Neural cell (in vitro differentiated cells): Measurements from ENCODE around the gene COL4A2. TPM values are rescaled to one million over a fixed set of nuclear protein-coding genes. Genes with fewer than 3 reads are reported as not detected.

ENCODE experiments used
- H2AFZ ChIP-seq: fragments of 200-600, 300-800 bp; sonication (generic), shearing (Covaris generic); 2 replicates; pipeline ENCODE4 v1.6.0; 2014; ENCODE audit warnings: low read depth, mild to moderate bottlenecking, antibody characterized with exemption, low read length, moderate library complexity
- H3F3A ChIP-seq: fragments of 200-600 bp; shearing (Covaris generic); 2 replicates; pipeline ENCODE4 v1.6.1; 2016; ENCODE audit warnings: mild to moderate bottlenecking, moderate library complexity, mixed read lengths, antibody characterized with exemption, low read length; ENCODE audit not compliant: insufficient read depth, poor library complexity, severe bottlenecking
- H3K27ac ChIP-seq: fragments of 200-600, 300-800 bp; sonication (generic), shearing (Covaris generic); 2 replicates; pipeline ENCODE4 v1.5.1; 2014; ENCODE audit warnings: mild to moderate bottlenecking, low read length, moderate library complexity
- H3K27me3 ChIP-seq: fragments of 300-800, 200-600 bp; sonication (generic), shearing (Covaris generic); 2 replicates; pipeline ENCODE4 v1.6.0; 2014; ENCODE audit warnings: mild to moderate bottlenecking, low read depth, low read length, moderate library complexity; ENCODE audit not compliant: insufficient read depth
- H3K36me3 ChIP-seq: fragments of 300-800, 200-600 bp; sonication (generic), shearing (Covaris generic); 2 replicates; pipeline ENCODE4 v1.5.1; 2014; ENCODE audit warnings: mild to moderate bottlenecking, antibody characterized with exemption, low read length, moderate library complexity; ENCODE audit not compliant: insufficient read depth
- H3K4me2 ChIP-seq: fragments of 300-800, 200-600 bp; sonication (generic), shearing (Covaris generic); 2 replicates; pipeline ENCODE4 v1.6.0; 2014; ENCODE audit warnings: mild to moderate bottlenecking, low read length
- H3K4me3 ChIP-seq: fragments of 300-800, 200-600 bp; sonication (generic), shearing (Covaris generic); 2 replicates; pipeline ENCODE4 v1.5.1; 2014; ENCODE audit warnings: mild to moderate bottlenecking, low read length, moderate library complexity
- H3K79me2 ChIP-seq: fragments of 200-600 bp; shearing (Covaris generic); replicated peaks from 2 replicates; pipeline ENCODE4 v1.6.0; 2014; ENCODE audit warnings: mild to moderate bottlenecking, low read length, moderate library complexity; ENCODE audit not compliant: insufficient read depth
- H3K9ac ChIP-seq: fragments of 300-800, 200-600 bp; sonication (generic), shearing (Covaris generic); 2 replicates; pipeline ENCODE4 v1.6.1; 2016; ENCODE audit warnings: mild to moderate bottlenecking, low read length, mixed read lengths
- H3K9me2 ChIP-seq: fragments of 200-600 bp; shearing (Covaris generic); 2 replicates; pipeline ENCODE4 v1.6.1; 2016; ENCODE audit warnings: mild to moderate bottlenecking, low read length, mixed read lengths; ENCODE audit not compliant: insufficient read depth
- H3K9me3 ChIP-seq: fragments of 200-600, 300-800 bp; sonication (generic), shearing (Covaris generic); 2 replicates; pipeline ENCODE4 v1.6.1; 2016; ENCODE audit warnings: mild to moderate bottlenecking, mixed run types, low read length, moderate library complexity, mixed read lengths
- H4K20me1 ChIP-seq: fragments of 200-600 bp; shearing (Covaris generic); 2 replicates; pipeline ENCODE4 v1.6.1; 2016; ENCODE audit warnings: mild to moderate bottlenecking, mixed run types; ENCODE audit not compliant: insufficient read depth
- CTCF ChIP-seq: fragments of 450-650 bp; IDR thresholded peaks from 2 replicates; pipeline ENCODE4 v1.5.1; 2014; ENCODE audit warnings: antibody characterized with exemption, mild to moderate bottlenecking, moderate library complexity; ENCODE audit not compliant: poor library complexity, severe bottlenecking
- EP300 ChIP-seq: fragments of 450-650 bp; conservative IDR thresholded peaks from 2 replicates; pipeline ENCODE4 v1.6.1; 2014; ENCODE audit warnings: antibody characterized with exemption, mild to moderate bottlenecking, moderate library complexity; ENCODE audit not compliant: poor library complexity, severe bottlenecking
- EZH2 ChIP-seq: fragments of 200-600, 300-800 bp; shearing (Covaris generic), sonication (generic); IDR thresholded peaks from 2 replicates; pipeline ENCODE4 v1.6.1; 2014; ENCODE audit warnings: antibody characterized with exemption, low read length, borderline replicate concordance, mild to moderate bottlenecking; ENCODE audit not compliant: insufficient read depth, poor library complexity, severe bottlenecking
- MXI1 ChIP-seq: fragments of 450-650 bp; conservative IDR thresholded peaks from 2 replicates; pipeline ENCODE4 v1.6.1; 2014; ENCODE audit warnings: antibody characterized with exemption, mild to moderate bottlenecking; ENCODE audit not compliant: poor library complexity, severe bottlenecking
- POLR2AphosphoS5 ChIP-seq: IDR thresholded peaks from 2 replicates; pipeline ENCODE4 v1.6.1; 2012
- RAD21 ChIP-seq: fragments of 450-650 bp; conservative IDR thresholded peaks from 2 replicates; pipeline ENCODE4 v1.6.1; 2014; ENCODE audit warnings: antibody characterized with exemption, mild to moderate bottlenecking, moderate library complexity
- REST ChIP-seq: IDR thresholded peaks from 2 replicates; pipeline ENCODE4 v1.6.1; 2012; ENCODE audit warnings: borderline replicate concordance
- SMC3 ChIP-seq: fragments of 450-650 bp; conservative IDR thresholded peaks from 2 replicates; pipeline ENCODE4 v1.6.1; 2014; ENCODE audit warnings: antibody characterized with exemption, mild to moderate bottlenecking, moderate library complexity; ENCODE audit not compliant: poor library complexity
- TAF1 ChIP-seq: IDR thresholded peaks from 2 replicates; pipeline ENCODE4 v1.6.1; 2012; ENCODE audit warnings: low read depth
- polyA plus RNA-seq: library from polyadenylated mRNA; depleted of rRNA; stranded (reverse); fragments of >200 nt; gene quantifications from 2 replicates; pipeline ENCODE4 v1.2.3, GENCODE V29; 2014

COL4A2 gene
- polyA plus RNA-seq, 1 donor from 2014 or later: 30.8 TPM

DNA sequence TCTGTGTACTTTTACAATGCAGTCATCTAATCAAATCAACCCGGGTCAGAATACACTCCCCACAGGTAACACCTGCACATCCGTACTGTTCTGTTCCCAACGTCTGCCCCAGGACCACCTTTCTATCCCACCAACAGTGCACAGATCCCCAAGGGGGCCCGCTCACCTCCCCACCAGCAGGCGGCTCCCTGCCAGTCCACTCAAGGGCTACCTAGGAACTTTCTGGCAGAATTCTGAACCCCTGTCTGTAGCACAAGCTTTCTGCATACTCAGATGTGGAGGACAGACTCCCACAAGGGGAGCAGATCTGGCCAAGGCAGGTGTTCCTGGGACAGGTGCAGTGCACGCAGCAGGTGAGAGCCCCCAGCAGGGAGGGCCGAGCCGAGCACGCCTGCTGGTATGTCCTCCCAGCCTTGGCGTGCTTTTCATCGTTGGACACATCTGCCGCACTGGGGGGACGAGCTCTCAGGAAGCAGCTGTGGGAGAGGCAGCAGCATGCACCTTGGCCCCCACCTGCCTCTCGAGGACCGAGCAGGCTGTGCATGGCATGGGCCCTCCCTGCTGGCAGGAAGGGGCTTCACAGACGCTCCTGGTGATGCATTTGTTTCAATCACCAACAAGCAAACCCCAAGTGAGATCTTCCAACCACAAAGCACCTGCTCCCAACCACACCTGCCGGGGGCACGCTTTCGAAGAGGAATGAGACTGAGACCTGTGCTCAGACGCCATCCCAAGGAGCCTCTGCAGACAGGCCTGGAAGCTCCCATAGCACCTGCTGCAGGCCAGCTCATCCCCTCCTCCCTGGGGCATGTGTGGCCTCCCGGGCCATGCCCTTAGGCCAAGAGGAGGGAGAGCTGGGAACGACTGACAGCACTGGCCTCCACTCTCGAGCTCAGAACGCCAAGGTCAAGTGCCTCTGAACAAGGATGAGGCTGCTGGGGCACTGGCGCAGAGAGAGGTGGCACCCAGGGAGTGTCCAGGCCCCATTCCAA, 218.5 kb downstream of the COL4A2 start:
- Histone ChIP-seq H4K20me1 (no peaks in the 10 kb centered on the region), H3K4me3 (no peak overlapping the region), H3K27ac (no peak overlapping the region), H3K27me3 (no peaks in the 10 kb centered on the region), H2AFZ (no peak overlapping the region), H3K4me2 (no peak overlapping the region), H3K9ac (no peak overlapping the region), H3K9me3 (no peaks in the 10 kb centered on the region), H3K79me2 (no peaks in the 10 kb centered on the region), H3F3A (no peaks in the 10 kb centered on the region), H3K36me3 (no peaks in the 10 kb centered on the region), H3K9me2 (no peaks in the 10 kb centered on the region)
- TF ChIP-seq MXI1 (no peak), EP300 (no peak), CTCF (no peak), TAF1 (no peak), REST (no peak), EZH2 (no peak), SMC3 (no peak), RAD21 (no peak), POLR2AphosphoS5 (no peak)

DNA sequence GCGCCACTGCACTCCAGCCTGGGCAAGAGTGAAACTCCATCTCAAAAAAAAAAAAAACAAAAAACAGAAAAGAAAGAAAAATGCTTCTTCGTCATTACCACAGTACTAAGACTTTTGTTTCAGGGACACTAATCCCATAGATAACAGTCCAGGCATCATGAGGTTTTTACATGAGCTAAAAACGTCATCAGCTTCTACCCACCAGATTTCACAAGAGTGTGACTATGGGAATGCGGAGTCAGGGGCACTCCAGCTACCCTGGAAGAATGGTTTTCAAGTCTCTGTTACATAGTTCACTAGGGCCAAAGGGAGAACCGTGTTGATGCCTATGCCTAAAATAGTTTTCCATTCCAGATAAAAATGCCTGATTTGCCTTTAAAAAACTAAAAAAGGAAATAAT, 221.3 kb downstream of the COL4A2 start:
- H3K27ac ChIP-seq: no peak overlapping the region
- no peak overlapping the region for H2AFZ ChIP-seq
- no peak overlapping the region for H3K9ac ChIP-seq
- no peaks in the 10 kb centered on the region for H3K79me2 ChIP-seq
- no peak overlapping the region for H3K4me3 ChIP-seq
- H3K9me3 ChIP-seq: no peaks in the 10 kb centered on the region
- no peaks in the 10 kb centered on the region for H3F3A ChIP-seq
- no peaks in the 10 kb centered on the region for H4K20me1 ChIP-seq
- no peak overlapping the region for H3K4me2 ChIP-seq
- H3K27me3 ChIP-seq: no peaks in the 10 kb centered on the region
- no peaks in the 10 kb centered on the region for H3K9me2 ChIP-seq
- TF ChIP-seq EP300 (no peak), POLR2AphosphoS5 (no peak), TAF1 (no peak), EZH2 (no peak), SMC3 (no peak), RAD21 (no peak), REST (no peak), CTCF (no peak), MXI1 (no peak)
- H3K36me3 ChIP-seq: no peaks in the 10 kb centered on the region
